Smooth muscle cell (in vitro differentiated cells): ENCODE results near the gene PPP3R2. TPM values are rescaled to one million over a fixed set of nuclear protein-coding genes. Genes with fewer than 3 reads are reported as not detected.

Source experiments
- DNase-seq: peaks from one replicate; lab custom pipeline; 2025; ENCODE audit not compliant: unreplicated experiment; lab: John Stamatoyannopoulos, UW
- H2AFZ ChIP-seq: fragments of 200-600 bp; sonication (generic); 2 replicates; pipeline ENCODE4 v1.6.0; 2016; ENCODE audit warnings: antibody characterized with exemption, low read depth, mild to moderate bottlenecking
- H3F3A ChIP-seq: fragments of 200-600 bp; sonication (generic); 2 replicates; pipeline ENCODE4 v1.6.0; 2017; ENCODE audit warnings: antibody characterized with exemption, low read depth
- H3K27ac ChIP-seq: fragments of 200-600 bp; sonication (generic); 2 replicates; pipeline ENCODE4 v1.5.1; 2016; ENCODE audit warnings: low read depth, mild to moderate bottlenecking
- H3K27me3 ChIP-seq: fragments of 200-600 bp; sonication (generic); 2 replicates; pipeline ENCODE4 v1.6.1; 2016; ENCODE audit warnings: low read depth, mild to moderate bottlenecking
- H3K36me3 ChIP-seq: fragments of 200-600 bp; sonication (generic); 2 replicates; pipeline ENCODE4 v1.5.1; 2016; ENCODE audit warnings: low read depth
- H3K4me1 ChIP-seq: fragments of 200-600 bp; sonication (generic); 2 replicates; pipeline ENCODE4 v1.5.1; 2016; ENCODE audit warnings: low read depth
- H3K4me2 ChIP-seq: fragments of 200-600 bp; sonication (generic); 2 replicates; pipeline ENCODE4 v1.6.0; 2016; ENCODE audit warnings: mild to moderate bottlenecking
- H3K4me3 ChIP-seq: fragments of 200-600 bp; sonication (generic); 2 replicates; pipeline ENCODE4 v1.5.1; 2016; ENCODE audit warnings: mild to moderate bottlenecking
- H3K79me2 ChIP-seq: fragments of 200-600 bp; sonication (generic); 2 replicates; pipeline ENCODE4 v1.6.0; 2016; ENCODE audit warnings: low read depth, mild to moderate bottlenecking
- H3K9ac ChIP-seq: fragments of 200-600 bp; sonication (generic); 2 replicates; pipeline ENCODE4 v1.6.0; 2016; ENCODE audit warnings: low read depth
- H3K9me3 ChIP-seq: fragments of 200-600 bp; sonication (generic); replicated peaks from 2 replicates; pipeline ENCODE4 v1.5.1; 2016; ENCODE audit warnings: low read depth
- H4K20me1 ChIP-seq: fragments of 200-600 bp; sonication (generic); 2 replicates; pipeline ENCODE4 v1.6.0; 2016; ENCODE audit warnings: low read depth
- WGBS: methylation state at CpG from one replicate; pipeline ENCODE4 v1.1.7; 2016; ENCODE audit warnings: low lambda C conversion rate; 5-methylcytosine and 5-hydroxymethylcytosine counted together
- polyA plus RNA-seq: library from polyadenylated mRNA; unstranded; fragments of >200 nt; fragmentation: Nextera tagmentation; extraction: Ambion mirVana; gene quantifications from 2 replicates; pipeline ENCODE4 v1.2.1, GENCODE V29; 2016
- total RNA-seq: library from RNA; depleted of rRNA; stranded (reverse); fragments of >200 nt; gene quantifications from 2 replicates; pipeline ENCODE4 v1.2.3, GENCODE V29; 2014
- TF ChIP-seq, protein P1 (sequence below): fragments of 200-600 bp; sonication (generic); IDR thresholded peaks from 2 replicates; pipeline ENCODE4 v1.5.1; 2017; ENCODE audit warnings: borderline replicate concordance, mild to moderate bottlenecking, antibody characterized with exemption; ENCODE audit not compliant: insufficient read depth, poor library complexity, severe bottlenecking

PPP3R2 gene
- total and polyA plus RNA-seq, 2 experiments from 2014 or later = not detected

GRCh38 chr9:101625876-101626275 lies 31.1 kb upstream of the PPP3R2 start:
- no peaks in the 10 kb centered on the region for H3K9me3 ChIP-seq
- H3K79me2 ChIP-seq = no peaks in the 10 kb centered on the region
- no peaks in the 10 kb centered on the region for H3K36me3 ChIP-seq
- no peak for DNase-seq
- H3K9ac ChIP-seq = no peak overlapping the region
- no peaks in the 10 kb centered on the region for H3F3A ChIP-seq
- H3K4me2 ChIP-seq = no peak overlapping the region
- 87% methylated on average over 2 of the region's 2 CpGs for WGBS
- no peak overlapping the region for H2AFZ ChIP-seq
- no peak overlapping the region for H3K4me3 ChIP-seq
- H3K4me1 ChIP-seq = no peaks in the 10 kb centered on the region
- TF ChIP-seq, protein P1, sequence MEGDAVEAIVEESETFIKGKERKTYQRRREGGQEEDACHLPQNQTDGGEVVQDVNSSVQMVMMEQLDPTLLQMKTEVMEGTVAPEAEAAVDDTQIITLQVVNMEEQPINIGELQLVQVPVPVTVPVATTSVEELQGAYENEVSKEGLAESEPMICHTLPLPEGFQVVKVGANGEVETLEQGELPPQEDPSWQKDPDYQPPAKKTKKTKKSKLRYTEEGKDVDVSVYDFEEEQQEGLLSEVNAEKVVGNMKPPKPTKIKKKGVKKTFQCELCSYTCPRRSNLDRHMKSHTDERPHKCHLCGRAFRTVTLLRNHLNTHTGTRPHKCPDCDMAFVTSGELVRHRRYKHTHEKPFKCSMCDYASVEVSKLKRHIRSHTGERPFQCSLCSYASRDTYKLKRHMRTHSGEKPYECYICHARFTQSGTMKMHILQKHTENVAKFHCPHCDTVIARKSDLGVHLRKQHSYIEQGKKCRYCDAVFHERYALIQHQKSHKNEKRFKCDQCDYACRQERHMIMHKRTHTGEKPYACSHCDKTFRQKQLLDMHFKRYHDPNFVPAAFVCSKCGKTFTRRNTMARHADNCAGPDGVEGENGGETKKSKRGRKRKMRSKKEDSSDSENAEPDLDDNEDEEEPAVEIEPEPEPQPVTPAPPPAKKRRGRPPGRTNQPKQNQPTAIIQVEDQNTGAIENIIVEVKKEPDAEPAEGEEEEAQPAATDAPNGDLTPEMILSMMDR = no peak
- no peaks in the 10 kb centered on the region for H3K27me3 ChIP-seq
- no peak overlapping the region for H3K27ac ChIP-seq
- H4K20me1 ChIP-seq = no peaks in the 10 kb centered on the region

- Histone ChIP-seq H3K4me2 (no peak overlapping the region), H3K9me3 (no peaks in the 10 kb centered on the region), H3F3A (no peaks in the 10 kb centered on the region), H3K9ac (no peak overlapping the region), H3K4me3 (no peak overlapping the region), H3K4me1 (no peaks in the 10 kb centered on the region), H3K27me3 (no peaks in the 10 kb centered on the region), H3K36me3 (no peaks in the 10 kb centered on the region), H4K20me1 (no peaks in the 10 kb centered on the region), H2AFZ (no peak overlapping the region), H3K79me2 (no peaks in the 10 kb centered on the region), H3K27ac (no peak overlapping the region)
- DNase-seq = no peak
- TF ChIP-seq, protein P1 = no peak
- WGBS = 90% methylated on average over 1 of the region's 1 CpG
Measured at GRCh38 chr9:101620452-101620851, 25.7 kb upstream of the PPP3R2 start.

- Histone ChIP-seq H3K4me1 (no peaks in the 10 kb centered on the region), H3K36me3 (no peaks in the 10 kb centered on the region), H3K4me3 (no peak overlapping the region), H3K79me2 (no peaks in the 10 kb centered on the region), H2AFZ (no peak overlapping the region), H3K4me2 (no peak overlapping the region), H3K27ac (no peak overlapping the region), H3K9me3 (no peaks in the 10 kb centered on the region), H3F3A (no peaks in the 10 kb centered on the region), H4K20me1 (no peaks in the 10 kb centered on the region), H3K9ac (no peak overlapping the region), H3K27me3 (no peaks in the 10 kb centered on the region)
- TF ChIP-seq, protein P1 = no peak
- DNase-seq = no peak
Measured at GRCh38 chr9:101618698-101619097, 23.9 kb upstream of the PPP3R2 start.

DNA sequence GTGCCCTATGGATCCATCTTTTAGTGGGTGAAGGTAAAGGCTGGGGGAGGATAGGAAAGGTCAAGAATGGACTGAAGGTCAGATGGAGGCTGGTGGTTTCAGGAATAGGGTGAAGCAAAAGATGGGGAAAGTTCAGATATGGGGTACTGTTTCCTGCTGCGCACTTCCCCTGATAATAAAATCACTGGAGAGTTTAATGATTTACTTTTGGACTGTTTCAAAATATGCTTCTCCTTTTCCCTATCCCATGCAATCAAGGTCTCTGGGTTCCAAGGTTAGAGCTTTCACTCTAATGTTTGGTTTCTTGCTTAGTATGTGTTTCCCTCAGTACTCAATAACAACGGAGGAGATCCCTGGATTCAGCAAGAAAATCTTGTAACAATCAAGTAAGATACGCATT lies 10.8 kb upstream of the PPP3R2 start:
- H3K27me3 ChIP-seq = peaks cover 24% of the 10 kb centered on the region
- no peaks in the 10 kb centered on the region for H3K36me3 ChIP-seq
- no peak overlapping the region for H3K4me3 ChIP-seq
- DNase-seq = no peak
- no peaks in the 10 kb centered on the region for H3F3A ChIP-seq
- no peak overlapping the region for H3K4me2 ChIP-seq
- H3K9me3 ChIP-seq = no peaks in the 10 kb centered on the region
- no peaks in the 10 kb centered on the region for H3K4me1 ChIP-seq
- H3K27ac ChIP-seq = no peak overlapping the region
- WGBS = 88% methylated on average over 3 of the region's 3 CpGs
- H3K9ac ChIP-seq = no peak overlapping the region
- no peaks in the 10 kb centered on the region for H4K20me1 ChIP-seq
- TF ChIP-seq, protein P1 = no peak
- H3K79me2 ChIP-seq = no peaks in the 10 kb centered on the region
- H2AFZ ChIP-seq = no peak overlapping the region
